Measurements from ENCODE around the gene ZNF559. TPM values are rescaled to one million over a fixed set of nuclear protein-coding genes. Genes with fewer than 3 reads are reported as not detected.
"Not testable (repeated sequence)": the region's sequence is repeated elsewhere in the genome, so short reads cannot be mapped to it uniquely, and the experiment has no call there.

The ZNF559 gene
- total RNA-seq, 1 experiment from 2014 or later, result 18.4 TPM

- not testable (repeated sequence) for H3K4me3 ChIP-seq; H3K27me3 ChIP-seq (replicated peaks); H3K36me3 ChIP-seq; H3K4me1 ChIP-seq (replicated peaks); H3K27ac ChIP-seq; DNase-seq (ENCODE audit: low read depth in 1 of 2, low spot score in 2 of 2)
- H3K9me3 ChIP-seq (replicated peaks), result 0 out of 2 replicates have a peak, but pooled peaks cover 11% of the 10 kb centered on the region
Observed at GRCh38 chr19:9322201-9322600, 1.8 kb upstream of the ZNF559 start.

- DNase-seq (ENCODE audit: low read depth in 1 of 2, low spot score in 2 of 2), result peak in 1 of 2 experiments; percentile 64
Observed at GRCh38 chr19:9323557-9323918, 441 bp upstream of the ZNF559 start.

GRCh38 chr19:9324584-9324962 lies 594 bp downstream of the ZNF559 start:
- DNase-seq (ENCODE audit: low read depth in 1 of 2, low spot score in 2 of 2), result no peak
- Histone ChIP-seq H3K36me3 (peaks cover 3% of the 10 kb centered on the region; the same call in 1 of the 2 replicates), H3K27ac (no peak overlapping the region), H3K4me3 (peak overlapping the region; percentile 59), H3K4me1 (replicated peaks) (peaks cover 6% of the 10 kb centered on the region; the same call in 1 of the 2 replicates), H3K9me3 (replicated peaks) (peaks cover 15% of the 10 kb centered on the region; the same call in 1 of the 2 replicates), H3K27me3 (replicated peaks) (no peaks in the 10 kb centered on the region)

More at GRCh38 chr19:9323557-9323918, 441 bp upstream of the ZNF559 start:
- Histone ChIP-seq H3K27me3 (replicated peaks) (no peaks in the 10 kb centered on the region), H3K9me3 (replicated peaks) (peaks cover 15% of the 10 kb centered on the region; the same call in 1 of the 2 replicates), H3K4me3 (peak overlapping the region; percentile 59), H3K36me3 (peaks cover 3% of the 10 kb centered on the region; the same call in 1 of the 2 replicates), H3K4me1 (replicated peaks) (peaks cover 6% of the 10 kb centered on the region; the same call in 1 of the 2 replicates), H3K27ac (peak overlapping the region; percentile 38)

- no peak for DNase-seq (ENCODE audit: low read depth in 1 of 2, low spot score in 2 of 2)
- H3K9me3 ChIP-seq (replicated peaks), result peaks cover 23% of the 10 kb centered on the region
Observed at GRCh38 chr19:9329999-9330398, 6.0 kb downstream of the ZNF559 start.

GRCh38 chr19:9342610-9343304 lies 18.8 kb downstream of the ZNF559 start:
- no peak for DNase-seq (ENCODE audit: low read depth in 1 of 2, low spot score in 2 of 2)
- no peaks in the 10 kb centered on the region for H3K4me1 ChIP-seq (replicated peaks)
- peaks cover 38% of the 10 kb centered on the region for H3K36me3 ChIP-seq
- H3K27ac ChIP-seq, result no peak overlapping the region
- no peak overlapping the region for H3K4me3 ChIP-seq
- peaks cover 36% of the 10 kb centered on the region for H3K9me3 ChIP-seq (replicated peaks)
- H3K27me3 ChIP-seq (replicated peaks), result no peaks in the 10 kb centered on the region

More at GRCh38 chr19:9329999-9330398, 6.0 kb downstream of the ZNF559 start:
- Histone ChIP-seq H3K36me3 (peaks cover 13% of the 10 kb centered on the region), H3K27ac (no peak overlapping the region), H3K4me1 (replicated peaks) (no peaks in the 10 kb centered on the region), H3K27me3 (replicated peaks) (no peaks in the 10 kb centered on the region), H3K4me3 (no peak overlapping the region)

- Histone ChIP-seq H3K27ac (no peak overlapping the region), H3K4me1 (replicated peaks) (no peaks in the 10 kb centered on the region), H3K36me3 (peaks cover 31% of the 10 kb centered on the region), H3K9me3 (replicated peaks) (peaks cover 25% of the 10 kb centered on the region), H3K4me3 (no peak overlapping the region), H3K27me3 (replicated peaks) (no peaks in the 10 kb centered on the region)
- DNase-seq (ENCODE audit: low read depth in 1 of 2, low spot score in 2 of 2), result no peak
Observed at GRCh38 chr19:9345005-9345404, 21.0 kb downstream of the ZNF559 start.

- Histone ChIP-seq H3K27ac (no peak overlapping the region), H3K4me1 (replicated peaks) (no peaks in the 10 kb centered on the region), H3K27me3 (replicated peaks) (no peaks in the 10 kb centered on the region), H3K9me3 (replicated peaks) (peaks cover 19% of the 10 kb centered on the region), H3K36me3 (peaks cover 5% of the 10 kb centered on the region), H3K4me3 (no peak overlapping the region)
- no peak for DNase-seq (ENCODE audit: low read depth in 1 of 2, low spot score in 2 of 2)
Observed at GRCh38 chr19:9348253-9348652, 24.3 kb downstream of the ZNF559 start.

- no peak for DNase-seq (ENCODE audit: low read depth in 1 of 2, low spot score in 2 of 2)
- H3K9me3 ChIP-seq (replicated peaks), result peaks cover 14% of the 10 kb centered on the region
- H3K4me3 ChIP-seq, result no peak overlapping the region
- H3K27me3 ChIP-seq (replicated peaks), result no peaks in the 10 kb centered on the region
- no peak overlapping the region for H3K27ac ChIP-seq
- no peaks in the 10 kb centered on the region for H3K4me1 ChIP-seq (replicated peaks)
- peaks cover 1% of the 10 kb centered on the region for H3K36me3 ChIP-seq
Observed at GRCh38 chr19:9348671-9349070, 24.7 kb downstream of the ZNF559 start.

GRCh38 chr19:9352505-9352904 lies 28.5 kb downstream of the ZNF559 start:
- H3K36me3 ChIP-seq, result no peaks in the 10 kb centered on the region
- H3K4me3 ChIP-seq, result no peak overlapping the region
- DNase-seq (ENCODE audit: low read depth in 1 of 2, low spot score in 2 of 2), result no peak
- peaks cover 9% of the 10 kb centered on the region for H3K9me3 ChIP-seq (replicated peaks)
- H3K27me3 ChIP-seq (replicated peaks), result no peaks in the 10 kb centered on the region
- no peak overlapping the region for H3K27ac ChIP-seq
- no peaks in the 10 kb centered on the region for H3K4me1 ChIP-seq (replicated peaks)

GRCh38 chr19:9353011-9353410 lies 29.0 kb downstream of the ZNF559 start:
- Histone ChIP-seq H3K27me3 (replicated peaks) (no peaks in the 10 kb centered on the region), H3K27ac (no peak overlapping the region), H3K36me3 (no peaks in the 10 kb centered on the region), H3K9me3 (replicated peaks) (peaks cover 9% of the 10 kb centered on the region), H3K4me3 (no peak overlapping the region), H3K4me1 (replicated peaks) (no peaks in the 10 kb centered on the region)
- no peak for DNase-seq (ENCODE audit: low read depth in 1 of 2, low spot score in 2 of 2)

GRCh38 chr19:9354651-9355050 lies 30.7 kb downstream of the ZNF559 start:
- Histone ChIP-seq H3K4me3 (no peak overlapping the region), H3K36me3 (no peaks in the 10 kb centered on the region), H3K4me1 (replicated peaks) (no peaks in the 10 kb centered on the region), H3K9me3 (replicated peaks) (peaks cover 9% of the 10 kb centered on the region), H3K27ac (no peak overlapping the region), H3K27me3 (replicated peaks) (no peaks in the 10 kb centered on the region)
- no peak for DNase-seq (ENCODE audit: low read depth in 1 of 2, low spot score in 2 of 2)

GRCh38 chr19:9362905-9363304 lies 38.9 kb downstream of the ZNF559 start, which contains the start of gene ZNF177:
Gene ZNF177, plus strand, starts transcription at chr19:9363013. Its CDS starts 15,299 bp downstream, at chr19:9378312.
- no peak for DNase-seq (ENCODE audit: low read depth in 1 of 2, low spot score in 2 of 2)
- no peaks in the 10 kb centered on the region for H3K36me3 ChIP-seq
- peak within 1 kb of the TSS; percentile 30 for H3K4me3 ChIP-seq
- H3K27ac ChIP-seq, result no peak within 1 kb of the TSS
- H3K4me1 ChIP-seq (replicated peaks), result no peaks in the 10 kb centered on the region
- no peaks in the 10 kb centered on the region for H3K27me3 ChIP-seq (replicated peaks)
- H3K9me3 ChIP-seq (replicated peaks), result no peaks in the 10 kb centered on the region; the same call in none of the 2 replicates

- no peaks in the 10 kb centered on the region for H3K4me1 ChIP-seq (replicated peaks)
- no peak overlapping the region for H3K4me3 ChIP-seq
- H3K9me3 ChIP-seq (replicated peaks), result peaks cover 10% of the 10 kb centered on the region; the same call in 1 of the 2 replicates
- no peak overlapping the region for H3K27ac ChIP-seq
- no peaks in the 10 kb centered on the region for H3K27me3 ChIP-seq (replicated peaks)
- H3K36me3 ChIP-seq, result no peaks in the 10 kb centered on the region
- no peak for DNase-seq (ENCODE audit: low read depth in 1 of 2, low spot score in 2 of 2)
Observed at GRCh38 chr19:9370738-9371619, 47.0 kb downstream of the ZNF559 start.

- no peak for DNase-seq (ENCODE audit: low read depth in 1 of 2, low spot score in 2 of 2)
- Histone ChIP-seq H3K27ac (no peak overlapping the region), H3K4me1 (replicated peaks) (no peaks in the 10 kb centered on the region), H3K27me3 (replicated peaks) (no peaks in the 10 kb centered on the region), H3K9me3 (replicated peaks) (peaks cover 34% of the 10 kb centered on the region), H3K4me3 (no peak overlapping the region), H3K36me3 (no peaks in the 10 kb centered on the region)
Observed at GRCh38 chr19:9381361-9381785, 57.4 kb downstream of the ZNF559 start.
